CD14-positive monocyte (primary cell): ENCODE data around the gene SMIM29. TPM values are rescaled to one million over a fixed set of nuclear protein-coding genes. Genes with fewer than 3 reads are reported as not detected.

Source experiments
- DNase-seq, 3 donors: peaks; one replicate each; pipeline ENCODE4 v3.0.0-alpha.2; 2011 to 2022
- H2AFZ ChIP-seq: 2 replicates; pipeline ENCODE4 v1.6.0; 2012; ENCODE audit warnings: mild to moderate bottlenecking, low read depth, low read length, inconsistent platforms; ENCODE audit not compliant: insufficient read depth, poor library complexity, severe bottlenecking
- H3K27ac ChIP-seq, 2 donors: 1 replicate in 1 of 2; 2 replicates in 1 of 2; pipeline ENCODE4 v1.5.1; 2012 to 2013; ENCODE audit warnings: low read length in 2 of 2, control low read depth in 1 of 2, inconsistent platforms in 1 of 2, low read depth in 1 of 2, mild to moderate bottlenecking in 1 of 2
- H3K27me3 ChIP-seq, 2 donors: one replicate each; pipeline versions ENCODE4 v1.6.0 to v1.6.1; 2011 to 2013; ENCODE audit warnings: low read length in 2 of 2; ENCODE audit not compliant: control insufficient read depth in 2 of 2, insufficient read depth in 2 of 2
- H3K36me3 ChIP-seq, 2 donors: replicated peaks in 1 of 2; 1 replicate in 1 of 2; 2 replicates in 1 of 2; pipeline versions ENCODE4 v1.5.1 to v1.6.1; 2012 to 2013; ENCODE audit warnings: low read length in 2 of 2, control low read depth in 1 of 2, inconsistent platforms in 1 of 2, mild to moderate bottlenecking in 1 of 2; ENCODE audit not compliant: insufficient read depth in 2 of 2, control insufficient read depth in 1 of 2
- H3K4me1 ChIP-seq, 2 donors: 1 replicate in 1 of 2; 2 replicates in 1 of 2; pipeline versions ENCODE4 v1.5.1 to v1.6.1; 2012 to 2013; ENCODE audit warnings: low read length in 2 of 2, control low read depth in 1 of 2, inconsistent platforms in 1 of 2, mild to moderate bottlenecking in 1 of 2, moderate library complexity in 1 of 2; ENCODE audit not compliant: insufficient read depth in 2 of 2, control insufficient read depth in 1 of 2
- H3K4me2 ChIP-seq: replicated peaks from 2 replicates; pipeline ENCODE3; 2012; ENCODE audit warnings: low read length, moderate library complexity, mild to moderate bottlenecking; ENCODE audit not compliant: poor library complexity, severe bottlenecking; ENCODE audit errors: extremely low read depth
- H3K4me3 ChIP-seq, 3 experiments: fragments of 200-600 bp in 1 of 3; sonication (generic) in 1 of 3; replicated peaks in 1 of 3; 1 replicate in 2 of 3; 2 replicates in 1 of 3; pipeline ENCODE4 v1.5.1; 2011 to 2013; ENCODE audit warnings: low read length in 3 of 3, mild to moderate bottlenecking in 3 of 3, control low read depth in 2 of 3, low read depth in 2 of 3, inconsistent platforms in 1 of 3, moderate library complexity in 1 of 3
- H3K79me2 ChIP-seq: 2 replicates; pipeline ENCODE4 v1.6.0; 2012; ENCODE audit warnings: mild to moderate bottlenecking, control low read depth, inconsistent platforms, low read length, moderate library complexity; ENCODE audit not compliant: insufficient read depth
- H3K9ac ChIP-seq: 2 replicates; pipeline ENCODE4 v1.6.0; 2017; ENCODE audit warnings: low read length, mild to moderate bottlenecking; ENCODE audit not compliant: insufficient read depth, poor library complexity, severe bottlenecking
- H3K9me3 ChIP-seq, 2 donors: replicated peaks in 1 of 2; 1 replicate in 1 of 2; 2 replicates in 1 of 2; pipeline versions ENCODE4 v1.5.1 to v1.6.1; 2012 to 2013; ENCODE audit warnings: low read length in 2 of 2, control low read depth in 1 of 2; ENCODE audit not compliant: control insufficient read depth in 1 of 2, insufficient read depth in 1 of 2
- H4K20me1 ChIP-seq: 2 replicates; pipeline ENCODE4 v1.6.0; 2012; ENCODE audit warnings: mild to moderate bottlenecking, low read length, control low read depth, moderate library complexity; ENCODE audit not compliant: insufficient read depth
- H3K27ac Mint-ChIP-seq, 7 donors: one replicate each; pipeline ENCODE4 v1.8.0; 2020; ENCODE audit warnings: mild to moderate bottlenecking in 7 of 7, mixed read lengths in 7 of 7, moderate library complexity in 6 of 7, inconsistent platforms in 2 of 7
- H3K27me3 Mint-ChIP-seq, 3 donors: one replicate each; pipeline ENCODE4 v1.8.0; 2021 to 2022; ENCODE audit warnings: low read depth in 3 of 3, mild to moderate bottlenecking in 3 of 3, mixed read lengths in 3 of 3, moderate library complexity in 3 of 3, inconsistent platforms in 1 of 3
- H3K36me3 Mint-ChIP-seq, 2 donors: one replicate each; pipeline ENCODE4 v1.8.0; 2020; ENCODE audit warnings: mixed read lengths in 2 of 2, inconsistent platforms in 1 of 2, mild to moderate bottlenecking in 1 of 2
- H3K4me1 Mint-ChIP-seq: one replicate; pipeline ENCODE4 v1.8.0; 2020; ENCODE audit warnings: mild to moderate bottlenecking, mixed read lengths
- H3K4me3 Mint-ChIP-seq, 2 donors: one replicate each; pipeline ENCODE4 v1.8.0; 2020; ENCODE audit warnings: mild to moderate bottlenecking in 2 of 2, mixed read lengths in 2 of 2, moderate library complexity in 1 of 2
- H3K9me3 Mint-ChIP-seq, 7 donors: one replicate each; pipeline ENCODE4 v1.8.0; 2020 to 2022; ENCODE audit warnings: mixed read lengths in 7 of 7, mild to moderate bottlenecking in 6 of 7, moderate library complexity in 6 of 7, inconsistent platforms in 2 of 7
- WGBS: methylation state at CpG from one replicate; pipeline ENCODE4 v1.1.5; 2013; ENCODE audit warnings: missing lambda C conversion rate; ENCODE audit not compliant: insufficient coverage; 5-methylcytosine and 5-hydroxymethylcytosine counted together
- intact Hi-C, 2 donors: fragments of 100-400 bp; cut with micrococcal nuclease; formaldehyde crosslinking; loops; one replicate each; pipeline versions ENCODE4 v1.15.0 to v1.15.1; 2023
- polyA plus RNA-seq, 3 donors: library from polyadenylated mRNA; depleted of rRNA in 1 of 3; unstranded in 2 of 3; stranded (reverse) in 1 of 3; fragments of 300-500 nt in 2 of 3; fragments of >200 nt in 1 of 3; fragmentation: Illumina TruSeq in 2 of 3; gene quantifications; 1 replicate in 2 of 3; 2 replicates in 1 of 3; pipeline ENCODE4 v1.2.3, GENCODE V29; 2012 to 2021
- TF ChIP-seq, protein P1 (sequence below): fragments of 200-600 bp; IDR thresholded peaks from one replicate; pipeline ENCODE4 v1.8.0; 2022; ENCODE audit warnings: antibody characterized with exemption, mild to moderate bottlenecking

SMIM29 gene
- polyA plus RNA-seq, 3 donors: 57.2 to 66.7 (median 60.5) TPM

DNA sequence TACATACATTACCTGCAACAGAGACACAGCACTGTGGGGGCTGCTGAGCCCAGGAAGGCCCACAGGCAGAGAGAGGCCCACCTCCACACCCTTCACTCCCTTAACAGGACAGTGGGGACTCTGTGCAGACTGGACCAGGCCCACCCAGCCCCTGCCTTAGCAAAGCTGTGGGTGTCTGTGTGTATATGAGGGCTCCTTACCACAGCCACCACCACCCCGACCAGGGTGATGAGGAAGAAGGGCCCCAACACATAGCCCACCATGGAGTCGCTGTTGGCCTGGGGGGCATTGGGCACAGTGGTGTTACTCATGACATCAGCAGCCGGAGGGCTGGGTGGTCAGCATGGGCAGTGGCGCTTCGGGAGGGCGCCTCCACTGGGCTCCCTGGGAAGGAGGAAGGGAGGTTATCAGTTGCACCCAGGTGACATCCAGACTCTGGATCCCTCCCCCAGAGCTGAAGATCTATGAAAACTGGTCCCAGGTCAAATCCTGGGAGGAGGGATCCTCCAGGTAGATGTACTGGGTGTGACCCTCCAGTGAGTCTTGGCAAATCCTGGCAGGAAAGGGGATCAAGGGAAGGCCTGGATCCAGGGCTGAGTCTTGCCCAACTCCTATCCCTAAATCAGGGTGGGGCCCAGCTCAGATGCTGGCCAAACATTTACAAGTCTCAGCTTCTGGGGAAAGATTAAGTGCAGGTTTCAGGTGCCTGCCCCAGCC is 1.2 kb downstream of the SMIM29 start:
- Histone ChIP-seq H3K4me3 (peak overlapping the region in 1 of 3 experiments; percentile 82), H2AFZ (no peak overlapping the region), H3K27me3 (no peaks in the 10 kb centered on the region), H3K9me3 (no peaks in the 10 kb centered on the region), H3K4me1 (peaks cover 39 to 50% of the 10 kb centered on the region in 2 donors), H3K79me2 (peaks cover 8% of the 10 kb centered on the region), H3K27ac (peak overlapping the region; percentile 95 to 96), H3K36me3 (peaks cover 10 to 11% of the 10 kb centered on the region in 2 donors), H4K20me1 (peaks cover 46% of the 10 kb centered on the region), H3K9ac (no peak overlapping the region), H3K4me2 (peak overlapping the region; percentile 96)
- peaks cover 65% of the 10 kb centered on the region for H3K4me1 Mint-ChIP-seq
- intact Hi-C loops: loop anchor here (1.0 to 5.0 kb wide), 4 partner anchors 50 to 177 kb away; no protein-coding TSS in a partner anchor
- TF ChIP-seq, protein P1, sequence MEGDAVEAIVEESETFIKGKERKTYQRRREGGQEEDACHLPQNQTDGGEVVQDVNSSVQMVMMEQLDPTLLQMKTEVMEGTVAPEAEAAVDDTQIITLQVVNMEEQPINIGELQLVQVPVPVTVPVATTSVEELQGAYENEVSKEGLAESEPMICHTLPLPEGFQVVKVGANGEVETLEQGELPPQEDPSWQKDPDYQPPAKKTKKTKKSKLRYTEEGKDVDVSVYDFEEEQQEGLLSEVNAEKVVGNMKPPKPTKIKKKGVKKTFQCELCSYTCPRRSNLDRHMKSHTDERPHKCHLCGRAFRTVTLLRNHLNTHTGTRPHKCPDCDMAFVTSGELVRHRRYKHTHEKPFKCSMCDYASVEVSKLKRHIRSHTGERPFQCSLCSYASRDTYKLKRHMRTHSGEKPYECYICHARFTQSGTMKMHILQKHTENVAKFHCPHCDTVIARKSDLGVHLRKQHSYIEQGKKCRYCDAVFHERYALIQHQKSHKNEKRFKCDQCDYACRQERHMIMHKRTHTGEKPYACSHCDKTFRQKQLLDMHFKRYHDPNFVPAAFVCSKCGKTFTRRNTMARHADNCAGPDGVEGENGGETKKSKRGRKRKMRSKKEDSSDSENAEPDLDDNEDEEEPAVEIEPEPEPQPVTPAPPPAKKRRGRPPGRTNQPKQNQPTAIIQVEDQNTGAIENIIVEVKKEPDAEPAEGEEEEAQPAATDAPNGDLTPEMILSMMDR: no peak
- peaks cover 24 to 31% of the 10 kb centered on the region in 2 donors for H3K36me3 Mint-ChIP-seq
- H3K9me3 Mint-ChIP-seq: no peaks in the 10 kb centered on the region
- no peak for DNase-seq
- H3K27me3 Mint-ChIP-seq: no peaks in the 10 kb centered on the region
- WGBS: 83% methylated on average over 4 of the region's 6 CpGs
- H3K27ac Mint-ChIP-seq: peak overlapping the region; percentile 38 to 98 (median 97)
- H3K4me3 Mint-ChIP-seq: peak overlapping the region in 1 of 2 donors; percentile 95

DNA sequence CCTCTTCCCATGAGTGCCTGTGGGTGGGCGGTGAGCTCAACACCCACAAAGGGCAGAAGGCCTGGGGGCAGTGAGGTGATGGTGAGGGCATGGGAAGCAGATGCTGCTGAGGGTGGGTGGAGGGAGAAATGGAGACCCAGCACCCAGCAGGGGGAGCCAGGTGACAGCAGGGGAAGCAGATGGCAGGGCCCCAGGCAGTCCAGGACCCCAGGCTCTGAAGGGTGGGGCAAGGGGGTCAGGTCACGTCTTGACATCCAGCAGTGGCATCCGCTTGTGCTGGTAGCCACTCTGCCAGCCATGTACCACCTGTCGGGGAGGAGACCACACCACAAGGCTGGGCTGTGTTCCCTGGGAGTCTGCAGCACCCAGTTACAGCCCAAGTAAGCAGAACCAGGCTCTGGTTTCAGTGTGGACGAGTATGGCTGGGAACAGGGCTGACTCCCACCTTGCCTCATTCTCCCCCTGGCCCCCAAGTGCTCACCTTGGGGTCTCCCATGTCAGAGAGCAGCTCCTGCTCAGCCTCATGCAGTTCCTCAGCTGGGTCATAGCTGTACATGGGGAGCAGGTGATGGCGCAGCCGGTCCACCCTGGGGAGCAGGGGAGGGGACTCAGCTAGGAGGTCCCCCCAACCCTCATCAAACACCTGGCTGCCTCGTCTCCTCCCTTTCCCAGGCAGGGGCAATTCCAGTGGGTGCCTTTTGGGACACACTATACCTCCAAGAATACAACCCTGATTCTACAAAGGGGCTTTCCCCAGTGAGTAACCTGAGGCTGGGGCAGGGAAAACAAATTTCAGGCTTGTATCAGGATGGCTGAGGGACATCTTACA is 2.0 kb downstream of the SMIM29 start:
- Histone ChIP-seq H2AFZ (no peak overlapping the region), H3K4me2 (no peak overlapping the region), H3K36me3 (peaks cover 16 to 19% of the 10 kb centered on the region in 2 donors), H3K27me3 (no peaks in the 10 kb centered on the region), H3K9me3 (no peaks in the 10 kb centered on the region), H4K20me1 (peaks cover 50% of the 10 kb centered on the region), H3K4me1 (peaks cover 39 to 50% of the 10 kb centered on the region in 2 donors), H3K4me3 (no peak overlapping the region), H3K27ac (peak overlapping the region in 1 of 2 donors; percentile 11), H3K9ac (no peak overlapping the region), H3K79me2 (peaks cover 8% of the 10 kb centered on the region)
- Mint-ChIP-seq H3K27ac (peak overlapping the region; percentile 33 to 82 (median 60)), H3K4me1 (peaks cover 65% of the 10 kb centered on the region), H3K9me3 (no peaks in the 10 kb centered on the region), H3K36me3 (peaks cover 33 to 40% of the 10 kb centered on the region in 2 donors), H3K27me3 (no peaks in the 10 kb centered on the region), H3K4me3 (no peak overlapping the region)
- TF ChIP-seq, protein P1: peak; percentile 27
- peak in 1 of 3 donors; percentile 52 for DNase-seq
- 75% methylated on average over 5 of the region's 8 CpGs for whole genome bisulfite sequencing
- intact Hi-C loops: loop anchor here in 1 of 2 donors (5.0 kb wide), 1 partner anchor 49 kb away; no protein-coding TSS in a partner anchor
